NCI-H524 treated with DMSO at 0.1 percent for 48 hours (cell line): ENCODE data around the gene VPS8.

Source experiments
- DNase-seq: peaks from one replicate; lab custom pipeline; 2025; lab: John Stamatoyannopoulos, UW

Gene VPS8

DNA sequence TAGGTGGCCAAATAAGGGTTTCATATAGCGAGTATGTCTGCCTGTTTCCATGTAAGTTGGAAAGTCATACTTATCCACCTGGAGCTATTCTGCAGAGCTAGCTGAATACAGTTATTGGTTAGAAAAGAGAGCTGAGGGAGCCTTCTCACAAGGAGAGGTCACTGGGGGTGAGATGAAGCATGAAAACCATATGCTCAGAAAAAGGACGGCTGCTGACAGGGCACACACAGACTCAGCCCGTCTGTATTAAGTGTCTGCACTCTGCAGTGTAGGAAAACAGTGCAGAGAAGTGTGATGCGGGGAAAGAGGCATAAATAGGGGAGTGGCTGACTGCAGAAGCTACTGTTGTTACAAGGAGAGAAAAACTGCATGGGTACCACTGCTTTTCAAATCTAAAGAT, 282.7 kb downstream of the VPS8 start:
- peak; percentile 20 for DNase-seq
